Fibroblast of skin of left biceps (primary cell): ENCODE measurements around the gene PHLDB1.

Experiments used
- DNase-seq, 2 experiments: peaks; one replicate each; pipeline ENCODE4 v3.0.0-alpha.2; 2013; ENCODE audit warnings: low read depth in 2 of 2

Gene PHLDB1

DNA sequence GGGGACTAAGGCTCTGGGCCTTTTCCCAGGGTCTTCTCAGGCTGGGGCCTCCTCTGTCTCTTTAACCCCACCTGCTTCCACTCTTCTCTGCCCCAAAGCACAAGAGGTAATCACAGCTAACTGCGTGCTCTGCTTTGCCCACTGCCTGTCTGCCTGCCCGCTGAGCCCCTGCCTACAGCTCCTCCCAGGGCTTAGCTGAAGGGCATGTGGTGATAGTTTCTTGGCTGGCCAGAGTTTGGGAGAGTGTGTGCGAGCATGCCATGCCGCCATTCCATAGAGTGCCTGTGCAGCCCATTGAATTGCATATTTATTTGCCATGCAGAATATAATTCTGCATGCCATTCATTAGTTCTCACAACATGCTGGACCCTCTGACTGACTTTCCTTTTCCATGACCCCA is 32.5 kb downstream of the PHLDB1 start:
- no peak for DNase-seq

- DNase-seq = no peak
Measured at GRCh38 chr11:118640332-118641154, 33.1 kb downstream of the PHLDB1 start.

GRCh38 chr11:118641397-118642019 is 34.1 kb downstream of the PHLDB1 start:
- DNase-seq = no peak

- DNase-seq = no peak
Measured at GRCh38 chr11:118643142-118643994, 36.0 kb downstream of the PHLDB1 start.

GRCh38 chr11:118643995-118644345 is 36.6 kb downstream of the PHLDB1 start:
- DNase-seq = no peak

GRCh38 chr11:118644496-118644895 is 37.1 kb downstream of the PHLDB1 start:
- DNase-seq = no peak

DNA sequence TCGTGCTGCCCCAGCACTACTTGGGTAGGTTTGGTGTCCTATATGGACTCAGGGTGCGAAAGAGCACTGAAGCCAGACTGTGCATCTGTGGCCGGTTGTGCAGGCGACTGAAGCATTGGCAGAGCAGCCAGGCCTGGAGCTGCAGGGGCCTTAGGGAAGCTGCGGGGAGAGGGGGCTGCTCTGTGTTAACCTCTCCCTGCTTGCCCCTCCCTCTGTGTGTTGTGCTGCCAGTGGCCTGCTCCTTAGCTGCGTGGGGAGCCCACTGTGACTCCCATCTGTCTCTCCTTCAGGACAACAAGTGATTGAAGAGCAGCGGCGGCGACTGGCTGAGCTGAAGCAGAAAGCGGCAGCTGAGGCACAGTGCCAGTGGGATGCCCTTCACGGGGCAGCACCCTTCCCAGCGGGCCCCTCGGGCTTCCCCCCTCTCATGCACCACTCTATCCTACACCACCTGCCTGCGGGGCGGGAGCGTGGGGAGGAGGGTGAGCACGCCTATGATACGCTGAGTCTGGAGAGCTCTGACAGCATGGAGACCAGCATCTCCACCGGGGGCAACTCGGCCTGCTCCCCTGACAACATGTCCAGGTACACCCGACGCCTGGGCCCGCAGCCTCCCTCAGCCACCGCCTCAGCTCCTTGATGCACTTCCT is 37.8 kb downstream of the PHLDB1 start:
- no peak for DNase-seq

DNA sequence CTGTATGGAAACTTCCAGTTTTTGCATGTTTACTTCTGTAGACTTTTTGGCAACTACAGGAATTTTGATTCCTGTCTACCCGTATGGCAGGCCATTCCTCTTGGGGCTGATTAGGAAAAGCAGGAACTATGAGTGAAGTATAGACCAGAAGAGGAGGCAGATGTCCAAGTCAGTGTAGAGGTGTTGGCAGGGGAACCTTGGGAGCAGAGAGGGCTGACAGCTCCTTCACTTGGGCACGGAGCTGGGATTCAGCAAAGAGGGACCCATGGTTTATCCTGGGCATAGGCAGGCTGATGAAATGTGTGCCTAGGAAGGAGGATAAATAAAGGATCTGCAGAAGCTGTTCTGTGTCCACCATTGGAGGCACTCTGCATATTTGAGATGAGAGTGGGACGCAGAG is 39.0 kb downstream of the PHLDB1 start:
- no peak for DNase-seq

DNA sequence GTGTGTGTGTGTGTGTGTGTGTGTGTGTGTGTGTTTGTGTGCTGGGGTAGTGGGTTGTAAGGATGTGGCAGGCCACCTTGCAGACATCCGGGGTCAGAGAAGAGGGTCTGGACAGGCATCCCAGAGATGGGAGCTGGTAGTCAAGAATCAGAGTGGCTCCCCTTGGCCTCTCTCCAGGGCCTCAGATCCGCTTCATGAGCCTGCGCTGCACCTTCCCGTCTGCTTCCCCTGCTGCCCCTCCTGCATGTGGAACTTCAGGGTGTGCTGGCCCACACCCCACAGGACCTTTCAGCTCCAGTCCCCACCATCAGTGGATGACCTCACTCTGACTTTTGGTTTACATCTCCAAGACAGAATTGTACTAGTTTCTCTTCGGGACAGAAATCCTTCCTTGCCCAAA is 40.9 kb downstream of the PHLDB1 start:
- no peak for DNase-seq

GRCh38 chr11:118649941-118650340 is 42.5 kb downstream of the PHLDB1 start:
- DNase-seq = no peak

GRCh38 chr11:118650366-118650765 is 43.0 kb downstream of the PHLDB1 start:
- DNase-seq = no peak

GRCh38 chr11:118651820-118652219 is 44.4 kb downstream of the PHLDB1 start:
- DNase-seq = no peak

DNA sequence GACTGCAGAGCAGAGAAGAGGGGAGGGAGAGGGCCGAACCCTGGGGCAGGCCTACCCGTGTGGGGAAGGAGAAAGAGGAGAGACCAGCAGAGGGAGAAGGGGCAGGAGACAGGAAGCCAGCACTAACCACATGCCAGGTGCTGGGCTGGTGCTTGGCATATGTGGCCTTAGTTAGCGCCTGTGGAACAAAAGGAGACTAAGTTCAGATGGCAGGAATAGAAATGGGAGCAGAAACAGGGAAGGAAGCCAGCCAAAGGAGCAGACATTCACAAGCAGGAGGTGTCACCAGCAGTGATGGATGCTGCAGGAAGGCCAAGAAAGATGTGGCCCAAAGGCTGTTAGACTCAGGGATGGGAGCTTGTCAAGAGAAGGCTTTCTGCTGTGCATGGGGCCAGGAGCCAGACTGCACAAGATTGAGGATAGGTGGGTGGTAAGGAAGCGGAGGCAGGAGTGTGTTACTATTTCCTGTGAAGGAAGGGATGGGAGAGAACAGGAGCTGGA is 45.3 kb downstream of the PHLDB1 start:
- DNase-seq = no peak

- no peak for DNase-seq
Measured at GRCh38 chr11:118653684-118654390, 46.4 kb downstream of the PHLDB1 start.

GRCh38 chr11:118655486-118656190 is 48.2 kb downstream of the PHLDB1 start:
- DNase-seq = no peak

DNA sequence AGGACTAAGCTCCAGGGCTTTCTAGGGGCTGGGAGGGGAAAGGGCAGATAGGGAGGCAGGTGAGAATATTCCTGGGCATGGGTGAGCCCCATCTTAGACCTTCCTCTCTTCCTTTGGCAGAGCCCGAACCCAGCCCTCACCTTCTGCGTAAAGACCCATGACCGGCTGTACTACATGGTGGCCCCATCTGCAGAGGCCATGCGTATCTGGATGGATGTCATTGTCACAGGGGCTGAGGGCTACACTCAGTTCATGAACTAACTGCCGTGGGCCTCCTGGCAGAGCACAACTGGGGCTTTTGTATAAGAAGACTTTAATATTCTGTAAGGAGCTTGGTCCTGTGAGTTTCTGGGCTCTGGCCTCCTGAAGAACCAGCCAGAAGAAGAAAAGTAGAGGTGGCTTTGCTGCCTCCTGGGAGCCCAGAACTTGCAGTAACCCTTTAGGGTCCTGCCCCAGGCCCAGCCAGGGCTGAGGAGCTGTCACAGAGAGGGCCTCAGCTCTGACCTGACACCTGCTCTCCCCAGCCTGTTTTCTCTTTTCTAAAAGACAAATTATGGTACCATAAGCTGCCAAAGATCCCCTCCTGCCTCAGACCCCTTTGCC is 49.2 kb downstream of the PHLDB1 start:
- no peak for DNase-seq

GRCh38 chr11:118657238-118657637 is 49.8 kb downstream of the PHLDB1 start:
- no peak for DNase-seq

GRCh38 chr11:118657709-118658428 is 50.5 kb downstream of the PHLDB1 start:
- no peak for DNase-seq
